Astrocyte (in vitro differentiated cells and primary cell): ENCODE measurements around the gene TP73. TPM values are rescaled to one million over a fixed set of nuclear protein-coding genes. Genes with fewer than 3 reads are reported as not detected.
A peak's percentile ranks its signal among the peaks of the same experiment; 100 is the strongest.

Experiments used
- DNase-seq: peaks from one replicate; pipeline ENCODE4 v3.0.0-alpha.2; 2010; ENCODE audit warnings: low read depth
- FAIRE-seq: peaks from 2 replicates; lab custom pipeline; 2011; peaks lifted over from hg19 to GRCh38; lab: Jason Lieb, UNC
- H2AFZ ChIP-seq: 2 replicates; pipeline ENCODE4 v1.6.0; 2012; ENCODE audit warnings: low read depth, low read length, inconsistent platforms
- H3K27ac ChIP-seq: 2 replicates; pipeline ENCODE4 v1.5.1; 2011; ENCODE audit warnings: low read depth, low read length, inconsistent platforms
- H3K27me3 ChIP-seq: 2 replicates; pipeline ENCODE4 v1.6.0; 2011; ENCODE audit warnings: low read length, inconsistent platforms; ENCODE audit not compliant: insufficient read depth
- H3K36me3 ChIP-seq: 2 replicates; pipeline ENCODE4 v1.5.1; 2011; ENCODE audit warnings: low read length, inconsistent platforms; ENCODE audit not compliant: insufficient read depth
- H3K4me1 ChIP-seq: 2 replicates; pipeline ENCODE4 v1.5.1; 2011; ENCODE audit warnings: low read length, inconsistent platforms; ENCODE audit not compliant: insufficient read depth
- H3K4me2 ChIP-seq: 2 replicates; pipeline ENCODE4 v1.6.0; 2012; ENCODE audit warnings: low read length, inconsistent platforms
- H3K4me3 ChIP-seq: 2 replicates; pipeline ENCODE4 v1.5.1; 2011; ENCODE audit warnings: low read depth, mild to moderate bottlenecking, low read length, inconsistent platforms; ENCODE audit not compliant: insufficient read depth
- H3K79me2 ChIP-seq: 2 replicates; pipeline ENCODE4 v1.6.0; 2012; ENCODE audit warnings: mild to moderate bottlenecking, low read length, inconsistent platforms; ENCODE audit not compliant: insufficient read depth
- H3K9ac ChIP-seq: 2 replicates; pipeline ENCODE4 v1.6.0; 2012; ENCODE audit warnings: mild to moderate bottlenecking, low read length, inconsistent platforms
- H3K9me3 ChIP-seq: 2 replicates; pipeline ENCODE4 v1.5.1; 2012; ENCODE audit warnings: low read depth, mild to moderate bottlenecking, low read length, inconsistent platforms; ENCODE audit not compliant: insufficient read depth
- H4K20me1 ChIP-seq: 2 replicates; pipeline ENCODE4 v1.6.0; 2012; ENCODE audit warnings: low read length, inconsistent platforms; ENCODE audit not compliant: insufficient read depth
- H3K27ac Mint-ChIP-seq: one replicate; pipeline ENCODE4 v1.8.0; 2021; ENCODE audit warnings: mild to moderate bottlenecking, mixed read lengths; ENCODE audit not compliant: unreplicated experiment
- H3K27me3 Mint-ChIP-seq: one replicate; pipeline ENCODE4 v1.8.0; 2021; ENCODE audit warnings: low read depth, mixed read lengths; ENCODE audit not compliant: unreplicated experiment
- H3K36me3 Mint-ChIP-seq: one replicate; pipeline ENCODE4 v1.8.0; 2021; ENCODE audit warnings: low read depth, mixed read lengths; ENCODE audit not compliant: unreplicated experiment
- H3K4me1 Mint-ChIP-seq: one replicate; pipeline ENCODE4 v1.8.0; 2021; ENCODE audit warnings: low read depth, mixed read lengths; ENCODE audit not compliant: unreplicated experiment
- H3K4me3 Mint-ChIP-seq: one replicate; pipeline ENCODE4 v1.8.0; 2021; ENCODE audit warnings: mild to moderate bottlenecking, moderate library complexity, mixed read lengths; ENCODE audit not compliant: unreplicated experiment
- H3K9me3 Mint-ChIP-seq: one replicate; pipeline ENCODE4 v1.8.0; 2021; ENCODE audit warnings: mild to moderate bottlenecking, mixed read lengths; ENCODE audit not compliant: unreplicated experiment
- CTCF ChIP-seq: IDR thresholded peaks from 2 replicates; pipeline ENCODE4 v1.5.1; 2011; ENCODE audit warnings: low read depth, mild to moderate bottlenecking, inconsistent platforms, low read length, moderate library complexity; ENCODE audit not compliant: insufficient read depth
- EZH2 ChIP-seq: IDR thresholded peaks from 2 replicates; pipeline ENCODE4 v1.6.1; 2012; ENCODE audit warnings: mild to moderate bottlenecking, low read length, inconsistent platforms; ENCODE audit not compliant: insufficient read depth
- total RNA-seq: library from RNA; stranded (reverse); gene quantifications from 2 replicates; pipeline ENCODE4 v1.2.1, GENCODE V29; 2021

TP73 gene
- total RNA-seq, 1 donor from 2014 or later: 0.18 TPM

GRCh38 chr1:3649342-3650247 is 2.7 kb upstream of the TP73 start, which contains the start of gene WRAP73:
WRAP73 (minus strand) TSS chr1:3650103; CDS start chr1:3649999, 104 bp downstream.
- H3K27ac ChIP-seq: no peak within 1 kb of the TSS
- Mint-ChIP-seq H3K36me3 (peaks cover 3% of the 10 kb centered on the region), H3K4me3 (peak within 1 kb of the TSS; percentile 90), H3K27ac (peak within 1 kb of the TSS; percentile 84), H3K4me1 (no peaks in the 10 kb centered on the region), H3K9me3 (no peaks in the 10 kb centered on the region), H3K27me3 (peaks cover 25% of the 10 kb centered on the region)
- H3K27me3 ChIP-seq: peaks cover 30% of the 10 kb centered on the region
- H3K79me2 ChIP-seq: peaks cover 7% of the 10 kb centered on the region
- no peaks in the 10 kb centered on the region for H4K20me1 ChIP-seq
- peak; percentile 82 for DNase-seq
- H3K9me3 ChIP-seq: no peaks in the 10 kb centered on the region
- H3K9ac ChIP-seq: peak within 1 kb of the TSS; percentile 83
- FAIRE-seq: no peak
- peak within 1 kb of the TSS; percentile 91 for H3K4me2 ChIP-seq
- peak within 1 kb of the TSS; percentile 75 for H3K4me3 ChIP-seq
- H3K36me3 ChIP-seq: peaks cover 10% of the 10 kb centered on the region
- peak within 1 kb of the TSS; percentile 79 for H2AFZ ChIP-seq
- TF ChIP-seq CTCF (peak; percentile 5), EZH2 (no peak)
- peaks cover 6% of the 10 kb centered on the region for H3K4me1 ChIP-seq

- H3K4me3 ChIP-seq: peak overlapping the region; percentile 75
- Mint-ChIP-seq H3K27ac (no peak overlapping the region), H3K36me3 (peaks cover 3% of the 10 kb centered on the region), H3K9me3 (no peaks in the 10 kb centered on the region), H3K27me3 (peaks cover 33% of the 10 kb centered on the region), H3K4me1 (no peaks in the 10 kb centered on the region), H3K4me3 (peak overlapping the region; percentile 90)
- H3K36me3 ChIP-seq: peaks cover 9% of the 10 kb centered on the region
- H3K9me3 ChIP-seq: no peaks in the 10 kb centered on the region
- H3K4me1 ChIP-seq: peaks cover 6% of the 10 kb centered on the region
- H3K27ac ChIP-seq: no peak overlapping the region
- peak overlapping the region; percentile 91 for H3K4me2 ChIP-seq
- no peak overlapping the region for H2AFZ ChIP-seq
- FAIRE-seq: no peak
- peaks cover 38% of the 10 kb centered on the region for H3K27me3 ChIP-seq
- no peaks in the 10 kb centered on the region for H4K20me1 ChIP-seq
- H3K79me2 ChIP-seq: peaks cover 7% of the 10 kb centered on the region
- no peak for DNase-seq
- TF ChIP-seq EZH2: no peak
- no peak for TF ChIP-seq CTCF
- no peak overlapping the region for H3K9ac ChIP-seq
These were observed 1.9 kb upstream of the TP73 start for GRCh38 chr1:3650248-3651025.
